Muscle of back (tissue), 13 donors: ENCODE data around the gene RXRG. TPM values are rescaled to one million over a fixed set of nuclear protein-coding genes. Genes with fewer than 3 reads are reported as not detected.
"Not testable (repeated sequence)": the region's sequence is repeated elsewhere in the genome, so short reads cannot be mapped to it uniquely, and the experiment has no call there.

Experiments
- DNase-seq, 3 donors: peaks; one replicate each; pipeline versions ENCODE4 v3.0.0 to v3.0.0-alpha.2; 2013
- long read RNA-seq, 9 donors: transcript quantifications; one replicate each; lab custom pipeline, GENCODE V29; 2026
- polyA plus RNA-seq, 10 donors: library from polyadenylated mRNA; unstranded; fragments of 120-200 nt; gene quantifications; one replicate each; pipeline ENCODE4 v1.2.1, GENCODE V29; 2013; ENCODE audit not compliant: insufficient read length in 10 of 10

Gene RXRG
- polyA plus RNA-seq, result 10 to 100 TPM; 38.1 to 69.0 (median 48.7) TPM
- long read RNA-seq, donor 1, transcript RXRG-201 (10 exons, 2,041 nt), result major isoform, 20 of 22 reads
- long read RNA-seq, donor 1, partial matches to known transcripts, result 0 of 22 reads
- long read RNA-seq, donor 1, other reads (novel, unspliced or antisense), result 0 of 22 reads
- long read RNA-seq, donor 2, transcript RXRG-201 (10 exons, 2,041 nt), result major isoform, 8 of 10 reads
- long read RNA-seq, donor 2, partial matches to known transcripts, result 0 of 10 reads
- long read RNA-seq, donor 2, other reads (novel, unspliced or antisense), result 0 of 10 reads
- long read RNA-seq, donor 3, result 0 reads
- long read RNA-seq, donor 4, transcript RXRG-202 (2 exons, 602 nt), result minor isoform, 5 of 37 reads
- long read RNA-seq, donor 4, transcript RXRG-201 (10 exons, 2,041 nt), result major isoform, 7 of 37 reads
- long read RNA-seq, donor 4, partial matches to known transcripts, result 25 of 37 reads
- long read RNA-seq, donor 4, other reads (novel, unspliced or antisense), result 0 of 37 reads
- long read RNA-seq, donor 5, transcript RXRG-202 (2 exons, 602 nt), result minor isoform, 5 of 39 reads
- long read RNA-seq, donor 5, transcript RXRG-201 (10 exons, 2,041 nt), result major isoform, 20 of 39 reads
- long read RNA-seq, donor 5, partial matches to known transcripts, result 14 of 39 reads
- long read RNA-seq, donor 5, other reads (novel, unspliced or antisense), result 0 of 39 reads
- long read RNA-seq, donor 6, transcript RXRG-201 (10 exons, 2,041 nt), result major isoform, 8 of 30 reads
- long read RNA-seq, donor 6, partial matches to known transcripts, result 20 of 30 reads
- long read RNA-seq, donor 6, other reads (novel, unspliced or antisense), result 0 of 30 reads
- long read RNA-seq, donor 7, transcript RXRG-201 (10 exons, 2,041 nt), result major isoform, 8 of 27 reads
- long read RNA-seq, donor 7, partial matches to known transcripts, result 19 of 27 reads
- long read RNA-seq, donor 7, other reads (novel, unspliced or antisense), result 0 of 27 reads
- long read RNA-seq, donor 8, transcript RXRG-201 (10 exons, 2,041 nt), result major isoform, 10 of 10 reads
- long read RNA-seq, donor 8, partial matches to known transcripts, result 0 of 10 reads
- long read RNA-seq, donor 8, other reads (novel, unspliced or antisense), result 0 of 10 reads
- long read RNA-seq, donor 9, result 0 reads

- DNase-seq, result peak; percentile 64 to 82 (median 73)
Measured at GRCh38 chr1:165444897-165445370, at the start of gene RXRG. Gene RXRG, minus strand, starts transcription at chr1:165445126. Its CDS starts 233 bp downstream, at chr1:165444893.

GRCh38 chr1:165492845-165493373 is 48.0 kb upstream of the RXRG start:
- peak in 1 of 3 donors; percentile 62 for DNase-seq

GRCh38 chr1:165490175-165490574 is 45.2 kb upstream of the RXRG start:
- peak in 2 of 3 donors; percentile 46 to 70 for DNase-seq

- no peak for DNase-seq
Measured at GRCh38 chr1:165487921-165488320, 43.0 kb upstream of the RXRG start.

GRCh38 chr1:165486663-165487062 is 41.7 kb upstream of the RXRG start:
- DNase-seq, result peak; percentile 47 to 91 (median 78)

GRCh38 chr1:165485716-165486115 is 40.8 kb upstream of the RXRG start:
- no peak for DNase-seq

GRCh38 chr1:165484532-165484931 is 39.6 kb upstream of the RXRG start:
- DNase-seq, result peak in 1 of 3 donors; percentile 22

GRCh38 chr1:165483412-165483811 is 38.5 kb upstream of the RXRG start:
- no peak for DNase-seq

GRCh38 chr1:165481820-165482532 is 37.0 kb upstream of the RXRG start:
- DNase-seq, result peak; percentile 75 to 92 (median 82)

- no peak for DNase-seq
Measured at GRCh38 chr1:165476776-165477175, 31.9 kb upstream of the RXRG start.

- DNase-seq, result no peak
Measured at GRCh38 chr1:165474196-165474595, 29.3 kb upstream of the RXRG start.

- DNase-seq, result no peak
Measured at GRCh38 chr1:165473081-165473480, 28.2 kb upstream of the RXRG start.

- no peak for DNase-seq
Measured at GRCh38 chr1:165468726-165469249, 23.9 kb upstream of the RXRG start.

GRCh38 chr1:165468253-165468652 is 23.3 kb upstream of the RXRG start:
- no peak for DNase-seq

- DNase-seq, result no peak
Measured at GRCh38 chr1:165467706-165468105, 22.8 kb upstream of the RXRG start.

- no peak for DNase-seq
Measured at GRCh38 chr1:165463978-165464377, 19.1 kb upstream of the RXRG start.

- not testable (repeated sequence) for DNase-seq
Measured at GRCh38 chr1:165459683-165460082, 14.8 kb upstream of the RXRG start.

GRCh38 chr1:165456861-165457260 is 11.9 kb upstream of the RXRG start:
- no peak for DNase-seq

- DNase-seq, result no peak
Measured at GRCh38 chr1:165456114-165456513, 11.2 kb upstream of the RXRG start.

- no peak for DNase-seq
Measured at GRCh38 chr1:165455111-165455510, 10.2 kb upstream of the RXRG start.
